ENCODE results near the gene BMP5.

Gene BMP5

DNA sequence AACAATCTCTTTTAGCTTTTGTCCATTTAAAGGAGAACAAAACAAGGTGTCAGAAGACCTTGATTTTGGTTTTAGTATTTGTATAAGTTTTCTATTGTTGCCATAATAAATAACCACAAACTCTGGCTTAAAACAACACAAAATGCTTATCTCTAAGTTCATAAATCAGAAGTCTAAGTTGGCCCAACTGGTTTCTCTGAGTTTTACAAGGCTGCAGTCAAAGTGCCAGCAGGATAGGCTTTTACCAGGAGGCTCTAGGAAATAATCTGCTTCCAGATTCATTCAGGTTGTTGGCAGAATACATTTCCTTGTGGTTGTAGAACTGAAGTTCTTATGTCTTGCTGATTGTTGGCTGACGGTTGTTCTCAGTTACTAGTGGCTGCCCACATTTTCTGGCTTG, 149.2 kb downstream of the BMP5 start:
- no peak for TF ChIP-seq TAF1 (IDR thresholded peaks at IDR 0.05; ENCODE audit: low read depth)

DNA sequence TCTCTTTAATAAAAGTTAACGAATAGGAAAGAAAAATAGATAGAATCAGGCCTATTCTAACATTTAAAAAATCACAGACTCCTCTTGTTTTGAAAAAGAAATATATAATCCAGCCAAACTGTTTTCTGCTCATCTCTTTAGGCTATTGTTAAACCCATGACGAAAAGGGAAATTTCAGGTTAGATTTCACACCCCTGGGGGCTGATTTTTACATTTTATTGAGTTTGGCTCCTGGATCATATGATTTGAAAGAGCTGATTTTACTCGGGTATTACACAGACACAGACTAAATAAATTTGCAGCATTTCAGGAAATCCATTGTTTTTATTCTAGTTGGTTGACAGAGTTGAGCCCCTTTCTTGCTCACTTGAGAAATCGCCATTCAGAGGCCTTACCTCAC, 160.6 kb downstream of the BMP5 start:
- TF ChIP-seq YY1 (IDR thresholded peaks at IDR 0.05; ENCODE audit: low read depth): no peak
- no peak for TF ChIP-seq TEAD4 (IDR thresholded peaks at IDR 0.05)
- TF ChIP-seq FOXM1 (IDR thresholded peaks at IDR 0.05; ENCODE audit: borderline replicate concordance, low read depth): no peak
- TF ChIP-seq TCF12 (IDR thresholded peaks at IDR 0.05; ENCODE audit: low read depth): no peak
- TF ChIP-seq CREB1 (IDR thresholded peaks at IDR 0.05; ENCODE audit: low read depth): no peak
- TF ChIP-seq ZBTB7A (IDR thresholded peaks at IDR 0.05; ENCODE audit: low read depth): no peak
- no peak for TF ChIP-seq EP300 (IDR thresholded peaks at IDR 0.05; ENCODE audit: borderline replicate concordance)
- TF ChIP-seq, protein P1, sequence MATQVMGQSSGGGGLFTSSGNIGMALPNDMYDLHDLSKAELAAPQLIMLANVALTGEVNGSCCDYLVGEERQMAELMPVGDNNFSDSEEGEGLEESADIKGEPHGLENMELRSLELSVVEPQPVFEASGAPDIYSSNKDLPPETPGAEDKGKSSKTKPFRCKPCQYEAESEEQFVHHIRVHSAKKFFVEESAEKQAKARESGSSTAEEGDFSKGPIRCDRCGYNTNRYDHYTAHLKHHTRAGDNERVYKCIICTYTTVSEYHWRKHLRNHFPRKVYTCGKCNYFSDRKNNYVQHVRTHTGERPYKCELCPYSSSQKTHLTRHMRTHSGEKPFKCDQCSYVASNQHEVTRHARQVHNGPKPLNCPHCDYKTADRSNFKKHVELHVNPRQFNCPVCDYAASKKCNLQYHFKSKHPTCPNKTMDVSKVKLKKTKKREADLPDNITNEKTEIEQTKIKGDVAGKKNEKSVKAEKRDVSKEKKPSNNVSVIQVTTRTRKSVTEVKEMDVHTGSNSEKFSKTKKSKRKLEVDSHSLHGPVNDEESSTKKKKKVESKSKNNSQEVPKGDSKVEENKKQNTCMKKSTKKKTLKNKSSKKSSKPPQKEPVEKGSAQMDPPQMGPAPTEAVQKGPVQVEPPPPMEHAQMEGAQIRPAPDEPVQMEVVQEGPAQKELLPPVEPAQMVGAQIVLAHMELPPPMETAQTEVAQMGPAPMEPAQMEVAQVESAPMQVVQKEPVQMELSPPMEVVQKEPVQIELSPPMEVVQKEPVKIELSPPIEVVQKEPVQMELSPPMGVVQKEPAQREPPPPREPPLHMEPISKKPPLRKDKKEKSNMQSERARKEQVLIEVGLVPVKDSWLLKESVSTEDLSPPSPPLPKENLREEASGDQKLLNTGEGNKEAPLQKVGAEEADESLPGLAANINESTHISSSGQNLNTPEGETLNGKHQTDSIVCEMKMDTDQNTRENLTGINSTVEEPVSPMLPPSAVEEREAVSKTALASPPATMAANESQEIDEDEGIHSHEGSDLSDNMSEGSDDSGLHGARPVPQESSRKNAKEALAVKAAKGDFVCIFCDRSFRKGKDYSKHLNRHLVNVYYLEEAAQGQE (IDR thresholded peaks at IDR 0.05; ENCODE audit: low read depth): no peak
- no peak for TF ChIP-seq RAD21 (IDR thresholded peaks at IDR 0.05; ENCODE audit: low read depth)
- TF ChIP-seq EGR1 (IDR thresholded peaks at IDR 0.05): no peak
- no peak for TF ChIP-seq TAF1 (IDR thresholded peaks at IDR 0.05; ENCODE audit: low read depth)
- TF ChIP-seq, protein P2, sequence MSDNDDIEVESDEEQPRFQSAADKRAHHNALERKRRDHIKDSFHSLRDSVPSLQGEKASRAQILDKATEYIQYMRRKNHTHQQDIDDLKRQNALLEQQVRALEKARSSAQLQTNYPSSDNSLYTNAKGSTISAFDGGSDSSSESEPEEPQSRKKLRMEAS (IDR thresholded peaks at IDR 0.05): no peak
- TF ChIP-seq NFIC (IDR thresholded peaks at IDR 0.05): no peak
- TF ChIP-seq, protein P3, sequence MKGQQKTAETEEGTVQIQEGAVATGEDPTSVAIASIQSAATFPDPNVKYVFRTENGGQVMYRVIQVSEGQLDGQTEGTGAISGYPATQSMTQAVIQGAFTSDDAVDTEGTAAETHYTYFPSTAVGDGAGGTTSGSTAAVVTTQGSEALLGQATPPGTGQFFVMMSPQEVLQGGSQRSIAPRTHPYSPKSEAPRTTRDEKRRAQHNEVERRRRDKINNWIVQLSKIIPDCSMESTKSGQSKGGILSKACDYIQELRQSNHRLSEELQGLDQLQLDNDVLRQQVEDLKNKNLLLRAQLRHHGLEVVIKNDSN (IDR thresholded peaks at IDR 0.05): no peak
- no peak for TF ChIP-seq CEBPB (IDR thresholded peaks at IDR 0.05)

DNA sequence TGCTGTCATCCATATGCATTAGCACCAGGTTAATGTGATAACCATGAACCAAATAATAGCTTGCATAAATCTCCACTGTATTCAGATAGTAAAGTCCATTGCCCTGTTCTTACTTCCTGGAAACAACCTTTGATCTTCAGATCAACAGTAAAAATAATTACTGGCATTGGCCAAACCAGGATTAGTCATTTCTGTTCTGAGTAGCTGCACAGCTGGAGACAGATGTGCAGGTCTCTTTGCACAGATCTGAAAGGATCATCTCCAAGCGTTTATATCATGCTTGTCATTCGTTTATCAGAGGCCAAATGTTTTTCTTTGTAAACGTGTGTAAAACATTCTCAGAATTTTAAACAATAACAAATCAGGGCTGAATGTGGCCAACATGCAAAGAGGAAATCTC, 162.0 kb downstream of the BMP5 start:
- TF ChIP-seq YY1 (IDR thresholded peaks at IDR 0.05; ENCODE audit: low read depth) (no peak), CEBPB (IDR thresholded peaks at IDR 0.05) (no peak), NFIC (IDR thresholded peaks at IDR 0.05) (no peak), EP300 (IDR thresholded peaks at IDR 0.05; ENCODE audit: borderline replicate concordance) (no peak), FOXM1 (IDR thresholded peaks at IDR 0.05; ENCODE audit: borderline replicate concordance, low read depth) (no peak), ZBTB7A (IDR thresholded peaks at IDR 0.05; ENCODE audit: low read depth) (no peak), TAF1 (IDR thresholded peaks at IDR 0.05; ENCODE audit: low read depth) (no peak), CREB1 (IDR thresholded peaks at IDR 0.05; ENCODE audit: low read depth) (no peak), TEAD4 (IDR thresholded peaks at IDR 0.05) (no peak), TCF12 (IDR thresholded peaks at IDR 0.05; ENCODE audit: low read depth) (no peak), EGR1 (IDR thresholded peaks at IDR 0.05) (no peak), RAD21 (IDR thresholded peaks at IDR 0.05; ENCODE audit: low read depth) (no peak)
- TF ChIP-seq, protein P2 (IDR thresholded peaks at IDR 0.05): no peak
- TF ChIP-seq, protein P3 (IDR thresholded peaks at IDR 0.05): no peak
- TF ChIP-seq, protein P1 (IDR thresholded peaks at IDR 0.05; ENCODE audit: low read depth): no peak

DNA sequence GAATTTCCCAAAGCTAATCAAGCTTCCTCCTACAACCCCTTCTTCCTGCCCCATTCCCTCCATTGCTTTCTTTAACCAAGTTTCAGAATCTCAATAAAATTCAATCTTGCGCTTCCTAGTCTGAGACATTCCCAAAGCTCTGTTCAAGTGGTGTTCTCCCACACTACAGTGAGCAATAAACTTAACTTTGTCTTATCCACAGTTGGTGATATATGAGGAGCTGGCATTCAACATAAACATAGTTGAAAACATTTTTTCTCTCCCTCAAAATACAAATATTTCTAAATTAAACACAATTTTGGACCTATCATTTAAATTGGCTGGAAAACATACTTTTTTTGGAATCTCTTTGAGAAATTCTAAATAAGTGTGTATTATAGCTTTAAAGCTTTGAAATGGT, 166.7 kb downstream of the BMP5 start:
- TF ChIP-seq, protein P1 (IDR thresholded peaks at IDR 0.05; ENCODE audit: low read depth): no peak
- TF ChIP-seq YY1 (IDR thresholded peaks at IDR 0.05; ENCODE audit: low read depth) (no peak), FOXM1 (IDR thresholded peaks at IDR 0.05; ENCODE audit: borderline replicate concordance, low read depth) (no peak), TAF1 (IDR thresholded peaks at IDR 0.05; ENCODE audit: low read depth) (no peak), NFIC (IDR thresholded peaks at IDR 0.05) (no peak), TEAD4 (IDR thresholded peaks at IDR 0.05) (no peak), RAD21 (IDR thresholded peaks at IDR 0.05; ENCODE audit: low read depth) (no peak), TCF12 (IDR thresholded peaks at IDR 0.05; ENCODE audit: low read depth) (no peak), CREB1 (IDR thresholded peaks at IDR 0.05; ENCODE audit: low read depth) (no peak), EP300 (IDR thresholded peaks at IDR 0.05; ENCODE audit: borderline replicate concordance) (no peak), ZBTB7A (IDR thresholded peaks at IDR 0.05; ENCODE audit: low read depth) (no peak)
- TF ChIP-seq, protein P2 (IDR thresholded peaks at IDR 0.05): no peak
